ENCODE data around the gene DEPDC1.

DEPDC1 gene

DNA sequence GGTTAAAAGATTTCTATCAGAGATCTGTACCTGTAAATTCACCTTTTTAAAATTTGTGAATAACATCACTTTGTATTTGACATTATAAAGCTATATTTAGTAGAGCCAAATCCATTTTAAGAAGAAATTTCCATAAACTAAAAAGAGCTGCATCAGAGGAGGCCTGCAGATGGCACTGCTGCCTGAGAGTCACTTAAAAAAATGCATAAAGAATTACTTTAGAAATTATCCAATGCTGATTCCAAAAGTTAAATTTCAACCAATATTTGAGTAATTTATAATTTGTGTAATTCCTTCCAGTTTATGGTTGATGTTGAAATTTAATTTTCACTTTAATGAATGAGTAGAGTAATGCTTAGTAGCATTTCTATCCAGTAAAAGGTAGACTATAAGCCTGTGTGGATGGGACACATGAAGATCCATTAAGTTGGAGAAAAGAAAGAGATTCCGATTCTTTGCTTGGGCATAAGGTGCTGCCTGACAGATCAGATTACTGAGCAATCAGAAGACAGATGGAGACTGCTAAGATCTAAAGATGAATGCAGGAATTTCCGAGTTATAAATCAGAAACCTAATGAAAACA, 26.4 kb downstream of the DEPDC1 start:
- FAIRE-seq: no peak
- DNase-seq (ENCODE audit: insufficient read length): no peak
- TF ChIP-seq POLR2AphosphoS5 (IDR thresholded peaks at IDR 0.05; ENCODE audit: low read depth, low read length) (no peak), POLR2A (IDR thresholded peaks at IDR 0.05; ENCODE audit: low read depth, low read length) (no peak), TAF1 (IDR thresholded peaks at IDR 0.05; ENCODE audit: borderline replicate concordance, low read depth, low read length) (no peak)

DNA sequence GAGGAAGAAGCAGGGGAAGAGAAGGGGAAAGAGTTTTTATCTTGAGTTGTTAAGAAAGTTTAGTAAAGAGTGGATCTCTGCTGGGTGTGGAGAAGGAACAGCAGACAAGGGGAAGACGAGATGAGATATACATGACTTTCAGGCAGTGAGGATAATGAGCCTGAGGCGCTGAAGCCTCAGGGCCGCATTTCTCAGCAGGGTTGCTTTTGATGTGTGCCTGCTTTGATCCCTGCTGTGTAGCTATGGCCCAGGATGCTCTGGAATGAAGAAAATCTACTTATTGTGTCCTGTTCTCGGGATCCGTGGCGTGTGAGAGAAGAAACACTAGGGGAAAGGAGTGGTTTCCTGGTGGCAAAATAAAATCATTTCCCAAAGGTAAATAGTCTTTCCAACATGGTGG, 32.0 kb downstream of the DEPDC1 start:
- DNase-seq (ENCODE audit: insufficient read length): no peak
- TF ChIP-seq POLR2A (IDR thresholded peaks at IDR 0.05; ENCODE audit: low read depth, low read length): no peak
- no peak for TF ChIP-seq TAF1 (IDR thresholded peaks at IDR 0.05; ENCODE audit: borderline replicate concordance, low read depth, low read length)
- no peak for TF ChIP-seq POLR2AphosphoS5 (IDR thresholded peaks at IDR 0.05; ENCODE audit: low read depth, low read length)
- FAIRE-seq: no peak

DNA sequence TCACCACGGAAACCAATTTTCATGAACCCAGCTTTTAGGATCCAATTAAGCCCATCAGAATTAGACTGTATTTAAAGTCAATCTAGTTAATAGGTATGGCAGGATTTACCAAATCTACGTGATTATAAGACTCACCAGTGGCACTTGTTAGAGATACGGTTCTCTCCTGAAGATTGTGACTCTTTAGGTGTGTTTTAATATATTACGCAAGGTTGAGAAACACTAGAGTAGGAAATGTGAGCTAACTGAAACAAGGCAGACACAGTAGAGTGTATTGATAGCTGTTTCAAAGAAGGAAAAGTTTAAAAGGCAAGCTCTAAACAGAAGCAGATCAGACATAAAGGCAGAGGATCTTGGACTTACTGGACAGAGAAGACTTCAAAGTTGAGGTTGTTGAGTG, 35.9 kb downstream of the DEPDC1 start:
- DNase-seq (ENCODE audit: insufficient read length): no peak
- TF ChIP-seq POLR2AphosphoS5 (IDR thresholded peaks at IDR 0.05; ENCODE audit: low read depth, low read length) (no peak), POLR2A (IDR thresholded peaks at IDR 0.05; ENCODE audit: low read depth, low read length) (no peak), TAF1 (IDR thresholded peaks at IDR 0.05; ENCODE audit: borderline replicate concordance, low read depth, low read length) (no peak)
- FAIRE-seq: no peak

DNA sequence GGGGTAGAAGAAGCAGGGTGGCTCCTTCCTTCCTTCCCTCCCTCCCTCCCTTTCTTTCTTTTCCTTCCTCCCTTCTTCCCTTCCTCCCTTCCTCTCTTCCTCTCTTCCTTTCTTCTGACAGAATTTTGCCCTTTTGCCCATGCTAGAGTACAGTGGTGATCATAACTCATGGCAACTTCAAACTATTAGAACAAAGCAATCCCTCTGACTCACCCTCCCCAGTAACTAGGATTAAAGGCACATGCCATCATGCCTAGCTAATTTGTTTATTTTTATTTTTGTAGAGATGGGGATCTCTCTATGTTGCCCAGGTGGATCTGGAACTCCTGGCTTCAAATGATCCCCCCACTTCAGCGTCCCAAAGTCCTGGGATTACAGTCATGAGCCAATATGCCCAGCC, 37.1 kb downstream of the DEPDC1 start:
- TF ChIP-seq TAF1 (IDR thresholded peaks at IDR 0.05; ENCODE audit: borderline replicate concordance, low read depth, low read length) (no peak), POLR2AphosphoS5 (IDR thresholded peaks at IDR 0.05; ENCODE audit: low read depth, low read length) (no peak), POLR2A (IDR thresholded peaks at IDR 0.05; ENCODE audit: low read depth, low read length) (no peak)
- DNase-seq (ENCODE audit: insufficient read length) (no peak), FAIRE-seq (no peak)

DNA sequence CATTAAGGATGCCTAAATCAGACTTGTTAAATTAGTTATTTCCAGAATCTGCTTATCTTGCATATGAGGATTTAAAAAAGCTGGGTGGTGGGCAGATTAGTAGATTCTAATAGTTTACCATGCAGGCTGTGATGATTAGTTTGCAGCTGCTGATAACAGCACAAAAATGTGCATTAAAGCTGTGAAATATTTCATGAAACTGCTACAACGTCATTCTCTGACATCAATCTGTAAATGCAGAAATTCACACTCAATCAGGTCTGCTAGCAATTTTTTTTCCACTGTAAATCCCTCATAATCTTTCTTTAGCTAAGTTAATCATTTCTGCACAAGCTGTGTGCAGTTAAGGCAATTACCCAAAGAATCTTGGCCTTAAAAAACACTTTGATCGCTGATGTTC, 37.8 kb downstream of the DEPDC1 start:
- DNase-seq (ENCODE audit: insufficient read length) (no peak), FAIRE-seq (no peak)
- TF ChIP-seq POLR2A (IDR thresholded peaks at IDR 0.05; ENCODE audit: low read depth, low read length) (no peak), POLR2AphosphoS5 (IDR thresholded peaks at IDR 0.05; ENCODE audit: low read depth, low read length) (no peak)

DNA sequence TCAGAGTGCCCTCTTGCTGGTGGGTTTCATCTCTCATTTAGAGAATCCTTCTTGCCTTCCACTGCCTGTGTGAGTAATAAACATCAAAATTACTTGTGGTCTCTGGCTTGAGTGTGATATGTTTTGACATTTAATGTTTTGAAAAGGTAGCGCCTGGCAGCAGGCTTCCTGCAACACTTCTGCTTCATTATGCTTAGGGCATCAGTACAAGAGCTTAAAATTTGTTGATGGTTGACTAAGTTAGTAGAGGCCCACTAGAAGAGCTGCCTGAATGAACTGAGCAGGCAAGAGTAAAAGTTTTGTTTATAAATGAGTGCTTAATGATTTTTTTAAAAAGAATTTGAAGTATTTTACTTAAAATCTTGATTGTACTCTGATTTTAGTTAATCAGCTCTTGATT, 40.7 kb downstream of the DEPDC1 start:
- TF ChIP-seq TAF1 (IDR thresholded peaks at IDR 0.05; ENCODE audit: borderline replicate concordance, low read depth, low read length): no peak
- no peak for TF ChIP-seq POLR2AphosphoS5 (IDR thresholded peaks at IDR 0.05; ENCODE audit: low read depth, low read length)
- no peak for TF ChIP-seq POLR2A (IDR thresholded peaks at IDR 0.05; ENCODE audit: low read depth, low read length)
- FAIRE-seq (no peak), DNase-seq (ENCODE audit: insufficient read length) (no peak)

DNA sequence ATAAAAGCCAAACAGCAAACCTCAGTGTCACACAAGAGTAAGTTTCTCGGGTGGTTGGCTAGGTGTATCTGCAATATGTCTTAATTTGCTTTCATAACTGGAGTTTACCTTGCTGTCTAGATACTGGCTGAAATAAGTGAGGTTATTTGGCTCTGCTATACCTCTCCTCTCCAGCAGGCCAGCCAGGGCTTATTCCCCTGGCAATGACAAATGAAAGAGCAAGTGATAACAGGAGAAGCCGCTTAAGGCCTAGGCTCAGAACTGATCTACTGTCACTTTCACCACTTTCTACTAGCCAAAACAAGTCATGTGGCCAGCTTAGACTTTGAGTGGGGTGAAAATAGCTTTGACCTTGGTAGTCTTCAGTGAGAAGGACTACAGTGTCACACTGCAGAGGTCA, 42.3 kb downstream of the DEPDC1 start:
- FAIRE-seq: no peak
- TF ChIP-seq TAF1 (IDR thresholded peaks at IDR 0.05; ENCODE audit: borderline replicate concordance, low read depth, low read length) (no peak), POLR2AphosphoS5 (IDR thresholded peaks at IDR 0.05; ENCODE audit: low read depth, low read length) (no peak), POLR2A (IDR thresholded peaks at IDR 0.05; ENCODE audit: low read depth, low read length) (no peak)
- DNase-seq (ENCODE audit: insufficient read length): no peak

DNA sequence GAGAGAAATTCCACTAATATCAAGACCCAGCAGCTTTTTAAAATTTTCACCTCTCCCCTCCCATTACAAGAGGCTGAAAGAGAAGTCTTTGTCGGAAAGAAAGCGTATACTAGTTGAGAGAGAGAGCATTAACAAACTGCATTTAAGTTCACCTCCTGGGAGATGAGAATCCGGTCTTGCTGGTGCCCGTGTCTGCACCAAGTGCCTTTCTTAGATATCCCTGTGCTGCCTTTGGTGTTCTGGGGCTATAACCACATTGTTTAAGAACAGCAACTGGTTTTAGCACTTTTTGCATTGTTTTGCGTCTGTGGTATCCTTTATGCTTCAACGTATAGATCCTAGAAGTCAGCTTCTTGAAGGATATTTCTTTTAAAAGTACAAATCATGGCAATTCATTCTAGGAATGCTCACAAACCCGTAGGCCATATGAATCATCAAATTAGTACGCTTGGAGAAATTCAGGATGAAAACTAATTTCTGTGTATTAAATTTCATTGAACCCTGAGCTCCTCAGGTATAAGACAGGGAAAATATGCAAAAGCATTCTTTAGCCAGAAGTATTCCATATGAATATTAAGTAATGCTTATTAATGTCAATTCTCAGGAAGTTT, 43.7 kb downstream of the DEPDC1 start:
- FAIRE-seq (no peak), DNase-seq (ENCODE audit: insufficient read length) (no peak)
- TF ChIP-seq TAF1 (IDR thresholded peaks at IDR 0.05; ENCODE audit: borderline replicate concordance, low read depth, low read length) (no peak), POLR2A (IDR thresholded peaks at IDR 0.05; ENCODE audit: low read depth, low read length) (no peak), POLR2AphosphoS5 (IDR thresholded peaks at IDR 0.05; ENCODE audit: low read depth, low read length) (no peak)

DNA sequence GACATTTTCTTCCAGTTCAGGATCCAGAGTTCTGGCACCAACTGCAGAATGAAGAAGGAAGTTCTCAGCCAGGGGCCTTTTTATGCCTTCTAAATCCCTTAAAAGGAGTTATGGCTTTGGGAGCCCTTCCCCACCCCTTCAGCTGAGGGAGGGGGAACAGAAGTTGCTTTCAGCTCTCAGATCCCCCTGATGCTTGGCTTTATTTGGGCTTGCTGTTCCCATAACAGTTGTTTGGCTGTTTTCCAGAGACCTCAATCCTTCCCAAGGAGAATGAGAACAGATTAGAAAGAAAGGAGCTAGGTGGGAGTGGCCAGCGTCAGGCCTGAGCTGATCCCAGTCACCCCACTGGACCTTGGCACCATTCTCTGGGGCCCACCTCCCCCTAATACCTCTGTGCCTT, 47.0 kb downstream of the DEPDC1 start, which contains the start of gene RPE65:
Gene RPE65, minus strand, starts transcription at position 54 of the 400 bp plus-strand sequence. Its CDS starts 49 bp downstream, at position 5.
- TF ChIP-seq TAF1 (IDR thresholded peaks at IDR 0.05; ENCODE audit: borderline replicate concordance, low read depth, low read length) (no peak), POLR2A (IDR thresholded peaks at IDR 0.05; ENCODE audit: low read depth, low read length) (no peak)
- no peak for FAIRE-seq
- no peak for DNase-seq (ENCODE audit: insufficient read length)

DNA sequence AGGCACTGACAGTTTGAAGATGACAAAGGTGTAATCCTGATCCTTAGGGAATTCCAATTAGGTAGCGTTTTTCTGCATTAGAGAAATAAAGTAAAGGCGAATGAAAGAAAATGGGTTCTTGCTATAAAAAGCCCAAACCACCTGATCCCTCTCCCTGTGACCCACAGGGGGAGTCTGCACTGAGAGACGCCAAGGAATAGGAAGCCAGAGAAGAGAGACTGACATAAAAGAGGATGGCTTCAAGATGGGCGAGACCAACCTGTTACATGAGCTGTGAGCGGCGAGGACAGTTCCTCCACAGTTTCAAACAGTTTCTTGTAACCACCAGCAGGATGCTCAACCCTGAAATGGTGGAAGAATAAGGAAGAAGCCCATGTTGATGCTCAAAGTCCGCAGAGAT, 48.5 kb downstream of the DEPDC1 start:
- FAIRE-seq: no peak
- no peak for DNase-seq (ENCODE audit: insufficient read length)
- no peak for TF ChIP-seq POLR2A (IDR thresholded peaks at IDR 0.05; ENCODE audit: low read depth, low read length)

DNA sequence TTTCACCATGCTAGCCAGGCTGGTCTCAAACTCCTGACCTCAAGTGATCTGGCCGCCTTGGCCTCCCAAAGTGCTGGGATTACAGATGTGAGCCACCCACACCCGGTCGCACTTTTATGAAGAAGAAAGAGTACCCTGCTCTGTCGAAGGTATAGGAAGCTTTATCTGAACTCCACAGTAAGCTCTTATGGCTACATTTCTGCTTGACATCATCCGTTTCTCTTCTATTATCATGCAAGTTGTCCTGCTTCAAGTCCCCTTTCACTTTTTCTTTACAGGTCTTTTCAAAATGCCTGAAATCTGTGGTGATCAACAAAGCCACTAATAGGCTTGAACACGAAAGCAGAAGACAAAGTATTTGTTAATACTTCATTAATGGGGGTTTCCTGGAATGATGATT, 51.2 kb downstream of the DEPDC1 start:
- no peak for TF ChIP-seq POLR2A (IDR thresholded peaks at IDR 0.05; ENCODE audit: low read depth, low read length)
- no peak for TF ChIP-seq POLR2AphosphoS5 (IDR thresholded peaks at IDR 0.05; ENCODE audit: low read depth, low read length)
- no peak for TF ChIP-seq TAF1 (IDR thresholded peaks at IDR 0.05; ENCODE audit: borderline replicate concordance, low read depth, low read length)
- FAIRE-seq (no peak), DNase-seq (ENCODE audit: insufficient read length) (no peak)

DNA sequence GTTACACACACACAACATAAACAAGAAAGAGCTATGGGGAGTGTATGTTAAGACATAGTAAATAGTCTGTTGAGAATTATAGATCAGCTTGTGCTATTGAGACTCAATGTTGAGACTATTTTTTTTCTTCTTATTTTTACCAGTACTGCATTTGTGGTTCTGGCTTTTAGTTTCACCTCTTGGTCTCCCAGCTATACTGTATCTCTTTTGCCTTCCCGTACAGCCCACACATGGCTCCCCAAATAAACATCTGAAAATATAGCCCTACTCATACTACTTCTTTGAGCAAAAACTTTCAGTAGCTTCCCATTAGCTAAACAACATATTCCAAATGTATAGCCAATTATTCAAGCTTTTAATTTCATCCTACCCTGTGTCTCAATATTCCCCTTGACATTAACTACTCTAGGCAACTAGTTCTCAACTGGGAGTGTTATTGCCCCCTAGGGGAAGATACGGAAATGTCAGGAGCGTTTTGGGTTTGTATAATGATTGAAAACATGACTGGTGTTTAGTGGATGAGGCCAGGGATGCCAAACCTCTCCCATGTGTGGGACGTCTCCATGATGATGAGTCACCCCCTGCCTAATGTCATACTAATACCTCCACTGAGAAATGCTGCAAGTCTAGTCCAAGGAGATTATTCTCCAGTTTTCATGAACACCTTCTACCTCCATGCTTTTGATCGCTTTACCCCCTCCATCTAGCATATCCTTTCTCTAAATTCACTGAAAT, 53.9 kb downstream of the DEPDC1 start:
- TF ChIP-seq POLR2A (IDR thresholded peaks at IDR 0.05; ENCODE audit: low read depth, low read length) (no peak), POLR2AphosphoS5 (IDR thresholded peaks at IDR 0.05; ENCODE audit: low read depth, low read length) (no peak), TAF1 (IDR thresholded peaks at IDR 0.05; ENCODE audit: borderline replicate concordance, low read depth, low read length) (no peak)
- FAIRE-seq: peak; percentile 85
- no peak for DNase-seq (ENCODE audit: insufficient read length)

All from GM12892 (cell line).